Measurements from ENCODE around the gene FRMD4A. TPM values are rescaled to one million over a fixed set of nuclear protein-coding genes. Genes with fewer than 3 reads are reported as not detected.

Gene FRMD4A
- total and polyA plus RNA-seq, 8 donors: 6.9 to 25.3 (median 11.3) TPM

GRCh38 chr10:13604357-13605040 lies 726.2 kb downstream of the FRMD4A start:
- intact Hi-C loops (cut with DNase I; ENCODE audit: low total_unique reads): no loop called here
- H3K27me3 ChIP-seq: no peaks in the 10 kb centered on the region
- no peaks in the 10 kb centered on the region for H3K9me3 ChIP-seq
- H3K36me3 ChIP-seq: peaks cover 17 to 85% (median 76%) of the 10 kb centered on the region in 4 donors
- H3K27ac ChIP-seq: no peak overlapping the region
- WGBS, 5 donors: 79 to 92% (median 85%) methylated on average over 2 of the region's 2 CpGs
- no peak for DNase-seq
- H3K4me3 ChIP-seq: no peak overlapping the region
- TF ChIP-seq POLR2AphosphoS5 (IDR thresholded peaks at IDR 0.05) (no peak), POLR2A (IDR thresholded peaks at IDR 0.05) (no peak), EP300 (IDR thresholded peaks at IDR 0.05) (no peak)
- TF ChIP-seq, protein P1, sequence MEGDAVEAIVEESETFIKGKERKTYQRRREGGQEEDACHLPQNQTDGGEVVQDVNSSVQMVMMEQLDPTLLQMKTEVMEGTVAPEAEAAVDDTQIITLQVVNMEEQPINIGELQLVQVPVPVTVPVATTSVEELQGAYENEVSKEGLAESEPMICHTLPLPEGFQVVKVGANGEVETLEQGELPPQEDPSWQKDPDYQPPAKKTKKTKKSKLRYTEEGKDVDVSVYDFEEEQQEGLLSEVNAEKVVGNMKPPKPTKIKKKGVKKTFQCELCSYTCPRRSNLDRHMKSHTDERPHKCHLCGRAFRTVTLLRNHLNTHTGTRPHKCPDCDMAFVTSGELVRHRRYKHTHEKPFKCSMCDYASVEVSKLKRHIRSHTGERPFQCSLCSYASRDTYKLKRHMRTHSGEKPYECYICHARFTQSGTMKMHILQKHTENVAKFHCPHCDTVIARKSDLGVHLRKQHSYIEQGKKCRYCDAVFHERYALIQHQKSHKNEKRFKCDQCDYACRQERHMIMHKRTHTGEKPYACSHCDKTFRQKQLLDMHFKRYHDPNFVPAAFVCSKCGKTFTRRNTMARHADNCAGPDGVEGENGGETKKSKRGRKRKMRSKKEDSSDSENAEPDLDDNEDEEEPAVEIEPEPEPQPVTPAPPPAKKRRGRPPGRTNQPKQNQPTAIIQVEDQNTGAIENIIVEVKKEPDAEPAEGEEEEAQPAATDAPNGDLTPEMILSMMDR (IDR thresholded peaks at IDR 0.05): no peak
- no peaks in the 10 kb centered on the region for H3K4me1 ChIP-seq

- H3K4me1 ChIP-seq: peaks cover 0 to 4% (median 0%) of the 10 kb centered on the region in 4 donors
- DNase-seq: no peak
- H3K27me3 ChIP-seq: no peaks in the 10 kb centered on the region
- no peak for TF ChIP-seq POLR2AphosphoS5 (IDR thresholded peaks at IDR 0.05)
- TF ChIP-seq POLR2A (IDR thresholded peaks at IDR 0.05): no peak
- no peak for TF ChIP-seq EP300 (IDR thresholded peaks at IDR 0.05)
- WGBS, 5 donors: 63 to 76% (median 67%) methylated on average over 5 of the region's 5 CpGs
- peaks cover 4 to 67% (median 54%) of the 10 kb centered on the region in 4 donors for H3K36me3 ChIP-seq
- no peak overlapping the region for H3K4me3 ChIP-seq
- intact Hi-C loops (cut with DNase I; ENCODE audit: low total_unique reads): no loop called here
- no peaks in the 10 kb centered on the region for H3K9me3 ChIP-seq
- no peak overlapping the region for H3K27ac ChIP-seq
Measured at GRCh38 chr10:13597909-13598308, 732.8 kb downstream of the FRMD4A start.

- TF ChIP-seq EP300 (IDR thresholded peaks at IDR 0.05): no peak
- TF ChIP-seq POLR2A (IDR thresholded peaks at IDR 0.05): no peak
- TF ChIP-seq, protein P1 (IDR thresholded peaks at IDR 0.05): no peak
- no peak for TF ChIP-seq POLR2AphosphoS5 (IDR thresholded peaks at IDR 0.05)
Measured at GRCh38 chr10:13594641-13595040, 736.1 kb downstream of the FRMD4A start.

More at GRCh38 chr10:13594641-13595040, 736.1 kb downstream of the FRMD4A start:
- H3K27me3 ChIP-seq: no peaks in the 10 kb centered on the region
- no peaks in the 10 kb centered on the region for H3K9me3 ChIP-seq
- WGBS, 5 donors: 69 to 79% (median 76%) methylated on average over 2 of the region's 2 CpGs
- intact Hi-C loops (cut with DNase I; ENCODE audit: low total_unique reads): no loop called here
- no peak overlapping the region for H3K4me3 ChIP-seq
- peaks cover 0 to 13% (median 2%) of the 10 kb centered on the region in 4 donors for H3K4me1 ChIP-seq
- no peak overlapping the region for H3K27ac ChIP-seq
- DNase-seq: no peak
- peaks cover 0 to 49% (median 39%) of the 10 kb centered on the region in 4 donors for H3K36me3 ChIP-seq

Small RNA genes within 50 kb of the gene (small RNA-seq; reads per million reads assigned to genes)
- 0 to 0.10 (median 0) reads per million in 4 donors for gene RNA5SP301

Data from stomach (tissue), 9 donors.